Nephron progenitor cell (in vitro differentiated cells): Measurements from ENCODE around the gene VIPR2.
"Not testable (repeated sequence)": the region's sequence is repeated elsewhere in the genome, so short reads cannot be mapped to it uniquely, and the experiment has no call there.

ENCODE experiments used
- DNase-seq: peaks from one replicate; pipeline ENCODE4 v3.0.0; 2021
- H3K27ac Mint-ChIP-seq: 2 replicates; pipeline ENCODE4 v1.8.0; 2021; ENCODE audit warnings: mild to moderate bottlenecking, moderate library complexity, mixed read lengths
- H3K27me3 Mint-ChIP-seq: 2 replicates; pipeline ENCODE4 v1.8.0; 2021; ENCODE audit warnings: mild to moderate bottlenecking, low read depth, mixed read lengths; ENCODE audit not compliant: poor library complexity
- H3K36me3 Mint-ChIP-seq: 2 replicates; pipeline ENCODE4 v1.8.0; 2021; ENCODE audit warnings: low read depth, mixed read lengths
- H3K4me1 Mint-ChIP-seq: 2 replicates; pipeline ENCODE4 v1.8.0; 2021; ENCODE audit warnings: mixed read lengths
- H3K4me3 Mint-ChIP-seq: 2 replicates; pipeline ENCODE4 v1.8.0; 2021; ENCODE audit warnings: mild to moderate bottlenecking, moderate library complexity, mixed read lengths
- H3K9me3 Mint-ChIP-seq: 2 replicates; pipeline ENCODE4 v1.8.0; 2021; ENCODE audit warnings: mild to moderate bottlenecking, moderate library complexity, mixed read lengths
- TF ChIP-seq, protein P1 (sequence below): fragments of 200-600 bp; sonication (generic); IDR thresholded peaks from 2 replicates; pipeline ENCODE4 v1.5.0; 2021; ENCODE audit warnings: antibody characterized with exemption

Gene VIPR2

DNA sequence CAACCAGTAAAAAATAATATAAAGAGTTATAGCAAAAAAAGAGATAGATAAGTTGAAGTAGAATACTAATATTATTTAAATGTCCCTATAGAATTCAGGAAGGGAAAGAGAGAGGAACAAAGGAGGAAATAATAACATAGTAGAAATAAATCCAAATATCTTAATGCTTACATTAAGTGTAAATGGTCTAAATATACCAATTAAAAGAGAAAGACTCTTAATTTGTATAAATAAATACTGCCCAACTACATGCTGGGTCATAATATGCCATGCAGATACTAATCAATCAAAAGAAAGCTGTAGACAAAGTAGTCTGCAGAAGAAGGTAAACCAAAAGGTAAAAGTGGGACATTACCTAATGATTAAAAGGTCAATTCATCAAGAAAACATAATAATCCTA, 43.3 kb upstream of the VIPR2 start:
- TF ChIP-seq, protein P1, sequence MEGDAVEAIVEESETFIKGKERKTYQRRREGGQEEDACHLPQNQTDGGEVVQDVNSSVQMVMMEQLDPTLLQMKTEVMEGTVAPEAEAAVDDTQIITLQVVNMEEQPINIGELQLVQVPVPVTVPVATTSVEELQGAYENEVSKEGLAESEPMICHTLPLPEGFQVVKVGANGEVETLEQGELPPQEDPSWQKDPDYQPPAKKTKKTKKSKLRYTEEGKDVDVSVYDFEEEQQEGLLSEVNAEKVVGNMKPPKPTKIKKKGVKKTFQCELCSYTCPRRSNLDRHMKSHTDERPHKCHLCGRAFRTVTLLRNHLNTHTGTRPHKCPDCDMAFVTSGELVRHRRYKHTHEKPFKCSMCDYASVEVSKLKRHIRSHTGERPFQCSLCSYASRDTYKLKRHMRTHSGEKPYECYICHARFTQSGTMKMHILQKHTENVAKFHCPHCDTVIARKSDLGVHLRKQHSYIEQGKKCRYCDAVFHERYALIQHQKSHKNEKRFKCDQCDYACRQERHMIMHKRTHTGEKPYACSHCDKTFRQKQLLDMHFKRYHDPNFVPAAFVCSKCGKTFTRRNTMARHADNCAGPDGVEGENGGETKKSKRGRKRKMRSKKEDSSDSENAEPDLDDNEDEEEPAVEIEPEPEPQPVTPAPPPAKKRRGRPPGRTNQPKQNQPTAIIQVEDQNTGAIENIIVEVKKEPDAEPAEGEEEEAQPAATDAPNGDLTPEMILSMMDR, result no peak
- no peak overlapping the region for H3K27ac Mint-ChIP-seq
- H3K36me3 Mint-ChIP-seq, result no peaks in the 10 kb centered on the region
- DNase-seq, result no peak
- no peak overlapping the region for H3K4me3 Mint-ChIP-seq
- peaks cover 61% of the 10 kb centered on the region for H3K9me3 Mint-ChIP-seq
- H3K4me1 Mint-ChIP-seq, result no peaks in the 10 kb centered on the region
- peaks cover 3% of the 10 kb centered on the region for H3K27me3 Mint-ChIP-seq

DNA sequence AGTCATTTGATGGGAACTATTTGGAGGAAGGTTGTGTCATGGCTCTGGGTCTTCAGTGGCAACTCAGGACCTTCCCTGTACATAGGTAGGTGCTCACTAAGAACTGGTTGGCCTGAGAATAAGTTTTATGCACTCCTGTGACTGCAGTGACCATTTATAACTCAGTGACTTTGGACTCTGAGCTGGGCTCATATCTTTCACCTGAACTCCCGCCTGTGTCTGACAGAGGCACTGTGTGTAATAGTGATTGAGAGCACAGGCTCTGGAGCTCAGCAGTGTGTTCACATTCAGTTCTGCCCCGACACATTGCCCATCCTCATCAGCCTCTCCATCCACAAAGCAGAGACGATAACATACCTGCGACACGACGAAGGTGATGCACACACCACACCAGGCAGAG, 34.6 kb upstream of the VIPR2 start:
- Mint-ChIP-seq H3K9me3 (peaks cover 66% of the 10 kb centered on the region), H3K27me3 (peaks cover 16% of the 10 kb centered on the region), H3K36me3 (no peaks in the 10 kb centered on the region), H3K4me1 (no peaks in the 10 kb centered on the region), H3K4me3 (no peak overlapping the region), H3K27ac (no peak overlapping the region)
- DNase-seq, result no peak
- TF ChIP-seq, protein P1, result no peak

DNA sequence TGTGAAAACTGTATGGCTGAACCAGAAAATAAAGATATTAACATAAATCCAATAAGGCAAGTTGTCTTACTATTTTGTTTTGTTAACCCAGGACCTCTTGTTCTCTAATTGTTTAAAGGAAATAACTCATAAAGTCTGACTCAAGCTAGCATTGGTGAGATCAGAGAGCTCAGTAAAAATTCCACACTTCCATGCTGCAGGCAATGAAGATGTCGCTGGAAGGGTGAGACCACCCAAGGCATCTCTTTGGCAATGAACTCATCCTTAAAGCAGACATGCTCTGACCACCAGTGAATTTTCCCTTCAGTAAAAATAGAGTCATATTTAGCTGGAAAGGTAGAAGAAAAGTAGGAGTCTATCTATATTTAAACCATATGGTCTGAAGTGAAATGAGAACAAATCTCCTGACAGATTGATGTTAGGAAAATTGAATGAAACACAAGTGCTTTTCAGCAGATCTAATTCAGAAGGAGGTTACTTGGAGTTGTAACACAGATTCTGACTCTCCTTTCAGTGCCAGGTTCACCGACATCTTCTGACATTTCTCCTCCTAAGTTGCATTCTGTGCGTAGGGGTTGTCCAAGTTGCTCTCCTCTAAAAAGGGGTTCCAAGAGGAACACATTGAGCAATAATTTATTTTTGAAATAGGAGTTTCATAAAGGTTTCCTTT, 32.8 kb upstream of the VIPR2 start:
- DNase-seq, result no peak
- no peaks in the 10 kb centered on the region for H3K36me3 Mint-ChIP-seq

DNA sequence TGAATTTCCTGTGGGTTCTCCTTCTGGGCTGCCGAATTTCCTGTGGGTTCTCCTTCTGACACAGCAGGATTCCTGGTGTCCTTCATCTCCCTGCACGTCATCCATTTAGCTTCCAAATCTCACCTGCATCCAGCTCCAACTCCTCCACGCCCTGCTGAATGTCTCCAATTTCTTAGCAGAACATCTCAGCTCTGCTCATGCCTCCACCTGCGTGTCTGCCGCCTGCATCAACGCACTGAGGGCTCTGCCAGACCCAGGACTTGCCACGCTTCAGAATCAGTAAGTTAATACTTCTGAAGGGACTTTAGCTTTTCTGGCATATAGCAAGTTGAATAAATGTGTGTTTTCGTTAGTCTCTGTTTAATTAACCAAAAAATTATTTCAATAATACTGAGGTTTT, 31.1 kb upstream of the VIPR2 start:
- H3K4me3 Mint-ChIP-seq, result no peak overlapping the region

More for the DNA sequence above, 32.8 kb upstream of the VIPR2 start:
- no peak overlapping the region for H3K27ac Mint-ChIP-seq
- H3K4me3 Mint-ChIP-seq, result no peak overlapping the region
- peaks cover 68% of the 10 kb centered on the region for H3K9me3 Mint-ChIP-seq
- no peaks in the 10 kb centered on the region for H3K4me1 Mint-ChIP-seq
- TF ChIP-seq, protein P1, result no peak
- peaks cover 20% of the 10 kb centered on the region for H3K27me3 Mint-ChIP-seq

DNA sequence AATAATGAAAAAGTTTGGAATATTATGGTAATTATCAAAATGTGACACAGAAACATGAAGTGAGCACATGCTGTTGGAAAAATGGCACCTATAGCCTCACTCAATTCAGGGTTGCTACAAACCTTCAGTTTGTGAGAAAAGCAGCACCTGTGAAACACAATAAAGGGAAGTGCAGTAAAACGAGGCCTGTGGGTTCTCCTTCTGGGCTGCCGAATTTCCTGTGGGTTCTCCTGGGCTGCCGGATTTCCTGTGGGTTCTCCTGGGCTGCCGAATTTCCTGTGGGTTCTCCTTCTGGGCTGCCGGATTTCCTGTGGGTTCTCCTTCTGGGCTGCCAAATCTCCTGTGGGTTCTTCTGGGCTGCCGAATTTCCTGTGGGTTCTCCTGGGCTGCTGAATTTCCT, 30.4 kb upstream of the VIPR2 start:
- DNase-seq, H3K4me1 Mint-ChIP-seq, H3K4me3 Mint-ChIP-seq, H3K36me3 Mint-ChIP-seq, H3K27ac Mint-ChIP-seq: not testable (repeated sequence)
- Mint-ChIP-seq H3K27me3 (peaks cover 20% of the 10 kb centered on the region), H3K9me3 (peaks cover 68% of the 10 kb centered on the region)

More for the DNA sequence above, 31.1 kb upstream of the VIPR2 start:
- TF ChIP-seq, protein P1, result no peak
- H3K27ac Mint-ChIP-seq, result no peak overlapping the region
- H3K27me3 Mint-ChIP-seq, result peaks cover 20% of the 10 kb centered on the region
- no peaks in the 10 kb centered on the region for H3K4me1 Mint-ChIP-seq
- peaks cover 68% of the 10 kb centered on the region for H3K9me3 Mint-ChIP-seq
- no peak for DNase-seq
- H3K36me3 Mint-ChIP-seq, result no peaks in the 10 kb centered on the region

DNA sequence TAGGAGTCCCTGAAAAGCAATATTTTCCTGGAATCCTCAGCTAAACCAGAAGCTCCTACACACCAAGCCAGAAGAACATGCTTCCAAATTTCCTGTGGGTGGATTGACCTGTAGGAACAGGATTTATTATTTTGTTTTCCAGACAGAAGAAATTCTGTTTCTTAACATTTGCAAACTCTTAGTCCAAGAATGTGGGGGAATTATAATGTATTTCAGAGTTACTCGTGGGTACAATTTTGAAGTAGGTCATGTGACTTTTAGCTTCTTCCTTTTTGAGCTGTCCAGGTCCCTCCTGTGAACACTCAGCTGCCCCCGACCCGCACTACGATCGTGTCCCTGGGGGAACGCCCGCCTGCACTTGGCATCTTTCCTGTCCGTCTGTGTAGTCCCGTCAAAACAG, 27.7 kb upstream of the VIPR2 start:
- TF ChIP-seq, protein P1, result no peak
- Mint-ChIP-seq H3K4me3 (no peak overlapping the region), H3K4me1 (no peaks in the 10 kb centered on the region), H3K27me3 (peaks cover 8% of the 10 kb centered on the region), H3K36me3 (no peaks in the 10 kb centered on the region), H3K27ac (no peak overlapping the region), H3K9me3 (peaks cover 68% of the 10 kb centered on the region)
- DNase-seq, result no peak
